Measurements from ENCODE around the gene MPZL2. TPM values are rescaled to one million over a fixed set of nuclear protein-coding genes. Genes with fewer than 3 reads are reported as not detected.

The MPZL2 gene
- total RNA-seq, 1 experiment from 2014 or later: 30.4 TPM

DNA sequence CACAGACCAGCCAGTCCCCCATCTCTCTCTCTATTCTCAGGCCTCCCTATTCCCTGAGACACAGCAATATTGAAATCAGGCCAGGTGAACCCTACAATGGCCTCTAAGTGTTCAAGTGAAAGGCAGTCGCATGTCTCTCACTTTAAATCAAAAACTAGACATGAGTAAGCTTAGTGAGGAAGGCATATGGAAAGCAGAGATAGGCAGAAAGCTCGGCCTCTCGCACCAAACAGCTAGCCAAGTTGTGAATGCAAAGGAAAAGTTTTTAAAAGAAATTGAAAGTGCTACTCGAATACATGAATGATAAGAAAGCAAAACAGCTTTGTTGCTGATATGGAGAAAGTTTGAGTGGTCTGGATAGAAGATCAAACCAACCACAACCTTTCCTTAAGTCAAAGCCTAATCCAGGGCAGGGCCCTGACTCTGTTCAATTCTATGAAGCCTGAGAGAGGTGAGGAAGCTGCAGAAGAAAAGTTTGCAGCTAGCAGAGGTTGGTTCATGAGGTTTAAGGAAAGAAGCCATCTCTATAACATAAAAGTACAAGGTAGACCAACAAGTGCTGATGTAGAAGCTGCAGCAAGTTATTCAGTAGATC, 19.8 kb upstream of the MPZL2 start:
- DNase-seq (ENCODE audit: low spot score): no peak

DNA sequence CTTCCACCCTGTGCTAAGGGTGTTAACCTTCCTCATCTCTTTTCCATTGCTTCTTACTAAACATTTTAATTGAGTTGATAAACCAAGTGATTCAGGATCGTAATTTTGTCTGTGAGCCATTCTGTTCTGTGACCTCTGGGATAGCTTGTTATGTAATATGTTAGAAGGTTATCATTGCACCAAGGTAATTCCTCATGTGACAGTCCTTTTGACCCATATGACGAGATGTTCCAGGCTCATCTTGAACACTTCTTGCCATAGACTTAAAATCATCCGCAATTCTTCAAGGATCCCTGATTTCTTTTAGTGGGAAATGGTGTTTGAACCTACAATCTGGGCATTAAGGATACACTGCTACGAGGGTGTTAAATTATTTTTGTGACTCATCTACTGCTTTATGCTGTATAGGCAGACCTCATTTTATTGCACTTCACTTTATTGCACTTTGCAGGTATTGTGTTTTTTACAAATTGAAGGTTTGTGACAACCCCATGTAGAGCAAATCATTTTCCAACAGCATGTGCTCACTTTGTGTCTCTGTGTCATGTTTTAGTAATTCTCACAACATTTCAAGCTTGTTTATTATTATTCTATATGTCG, 19.0 kb upstream of the MPZL2 start:
- no peak for DNase-seq (ENCODE audit: low spot score)

GRCh38 chr11:118282606-118283005, 18.5 kb upstream of the MPZL2 start:
- no peak for DNase-seq (ENCODE audit: low spot score)

- no peak for DNase-seq (ENCODE audit: low spot score)
These were observed 17.2 kb upstream of the MPZL2 start for GRCh38 chr11:118281284-118281683.

DNA sequence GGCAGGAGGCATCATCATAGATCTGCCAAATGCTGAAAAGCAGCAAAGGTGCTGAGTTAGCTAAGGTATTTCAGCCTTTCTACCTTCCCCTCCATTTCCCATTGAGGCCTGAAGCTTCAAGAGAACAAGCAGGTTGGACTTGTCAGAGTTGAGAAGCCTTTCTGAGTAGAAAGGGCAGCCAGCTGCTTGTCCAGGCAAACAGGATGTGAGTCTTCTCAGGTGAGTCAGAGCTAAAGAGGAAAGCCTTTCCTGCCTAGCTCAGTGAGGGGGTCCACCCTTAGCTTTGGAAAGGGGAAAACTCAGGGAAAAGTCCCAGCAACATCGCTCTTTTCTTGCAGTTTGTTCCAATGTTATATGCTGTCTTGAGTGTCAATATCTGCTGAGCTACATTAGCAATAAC, 13.2 kb upstream of the MPZL2 start:
- DNase-seq (ENCODE audit: low spot score): peak; percentile 80

GRCh38 chr11:118276422-118276821, 12.3 kb upstream of the MPZL2 start:
- DNase-seq (ENCODE audit: low spot score): no peak

GRCh38 chr11:118275176-118275575, 11.1 kb upstream of the MPZL2 start:
- no peak for DNase-seq (ENCODE audit: low spot score)

GRCh38 chr11:118274186-118274585, 10.1 kb upstream of the MPZL2 start:
- DNase-seq (ENCODE audit: low spot score): peak; percentile 39

GRCh38 chr11:118272001-118272400, 7.9 kb upstream of the MPZL2 start:
- no peak for DNase-seq (ENCODE audit: low spot score)

DNA sequence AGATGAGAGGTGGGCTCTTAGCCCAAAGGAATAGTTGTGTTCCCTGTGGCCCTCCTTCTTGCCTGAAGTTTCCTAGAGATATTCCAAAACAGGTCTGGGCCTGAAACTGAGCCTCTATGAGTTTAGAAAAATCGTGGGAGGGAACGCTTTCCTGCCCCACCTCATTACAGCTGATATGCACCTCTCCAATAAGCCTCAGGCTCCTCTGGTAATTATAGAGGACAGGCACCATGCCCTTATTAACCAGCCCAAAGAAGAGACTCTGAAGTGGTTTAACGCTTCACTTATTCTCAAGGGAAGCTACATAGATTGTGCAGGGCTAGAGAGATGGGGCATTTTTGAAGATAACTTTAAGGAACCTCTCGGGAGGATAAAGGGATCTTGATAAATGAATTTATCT, 3.4 kb upstream of the MPZL2 start:
- DNase-seq (ENCODE audit: low spot score): no peak

DNA sequence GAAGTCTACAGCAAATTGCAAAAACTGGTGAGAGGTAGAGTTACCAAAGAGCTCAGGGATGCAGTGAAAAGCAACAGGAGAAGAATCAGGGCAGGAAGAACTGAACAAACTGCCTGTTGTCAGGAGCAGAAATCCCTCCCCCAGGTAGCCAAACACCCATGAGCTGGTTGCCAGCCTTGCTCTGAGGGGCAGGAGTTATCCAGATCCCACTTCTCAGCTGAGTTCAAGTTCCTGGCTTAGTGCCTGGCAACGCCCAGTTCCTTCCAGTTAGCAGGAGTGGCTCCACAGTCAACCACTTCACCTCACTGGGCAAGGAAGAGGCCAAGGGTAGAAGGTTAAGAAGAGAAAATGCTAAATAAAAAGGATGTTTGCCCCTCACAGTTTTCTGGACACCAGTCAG, 1.9 kb upstream of the MPZL2 start:
- peak; percentile 48 for DNase-seq (ENCODE audit: low spot score)

DNA sequence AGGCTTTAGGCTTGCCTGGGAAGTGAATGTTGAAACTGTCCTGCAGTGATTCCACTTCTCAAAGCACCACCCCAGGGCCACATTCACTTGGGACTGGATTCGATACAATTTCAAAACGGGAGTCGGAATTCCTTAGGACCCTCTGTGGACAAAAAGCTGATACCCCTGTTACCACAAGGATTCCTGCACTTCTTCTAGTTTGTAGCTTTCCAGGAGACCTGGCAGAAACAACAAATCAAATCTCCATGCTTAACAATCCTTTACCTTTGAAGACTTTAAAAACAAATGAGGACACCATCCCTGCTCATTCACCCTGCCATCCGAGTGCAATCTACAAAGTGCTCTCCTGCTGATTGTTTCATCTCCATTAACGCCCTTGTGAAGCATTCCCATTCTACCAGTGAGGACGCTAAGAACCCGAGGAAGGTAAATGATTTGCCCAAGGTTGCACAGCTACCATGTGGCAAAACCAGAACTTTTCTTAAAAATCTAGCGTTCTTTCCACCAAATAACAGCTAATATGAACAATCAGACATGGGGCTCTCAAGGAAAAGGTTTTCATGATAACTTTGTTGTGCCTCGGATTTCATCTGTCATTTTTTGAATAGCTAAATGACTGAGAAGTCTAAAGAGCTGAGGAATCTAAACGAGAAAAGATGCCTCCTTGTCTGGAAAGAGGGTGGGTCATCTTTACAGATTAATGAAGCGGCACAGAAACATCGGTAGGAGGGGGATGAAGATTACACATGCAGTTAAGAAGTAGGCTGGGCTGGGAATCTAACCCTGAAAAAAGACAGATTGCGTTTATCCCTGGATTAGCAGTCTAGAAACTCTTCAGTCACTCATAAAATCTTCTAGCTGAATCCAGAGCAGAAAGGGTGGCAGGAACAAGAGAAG, 720 bp upstream of the MPZL2 start:
- DNase-seq (ENCODE audit: low spot score): peak; percentile 71

- DNase-seq (ENCODE audit: low spot score): no peak
These were observed 985 bp downstream of the MPZL2 start for GRCh38 chr11:118263112-118263511.

- DNase-seq (ENCODE audit: low spot score): no peak
These were observed 3.7 kb downstream of the MPZL2 start for GRCh38 chr11:118260353-118260752.

GRCh38 chr11:118259138-118259537, 5.0 kb downstream of the MPZL2 start:
- DNase-seq (ENCODE audit: low spot score): no peak

DNA sequence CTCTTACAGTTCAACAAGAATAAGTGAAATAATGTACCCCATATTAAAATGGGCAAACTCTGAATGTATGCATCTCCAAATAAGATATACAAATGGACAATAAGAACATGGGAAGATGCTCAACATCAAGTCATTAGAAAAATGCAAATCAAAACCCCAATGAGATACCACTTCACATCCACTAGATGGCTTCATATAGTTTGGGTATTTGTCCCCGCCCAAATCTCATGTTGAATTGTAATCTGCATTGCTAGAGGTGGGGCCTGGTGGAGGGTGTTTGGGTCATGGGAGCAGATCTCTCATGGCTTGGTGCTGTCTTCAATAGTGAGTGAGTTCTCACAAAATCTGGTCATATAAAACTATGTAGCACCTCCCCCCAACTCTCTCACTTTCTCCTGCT, 5.7 kb downstream of the MPZL2 start:
- no peak for DNase-seq (ENCODE audit: low spot score)

DNA sequence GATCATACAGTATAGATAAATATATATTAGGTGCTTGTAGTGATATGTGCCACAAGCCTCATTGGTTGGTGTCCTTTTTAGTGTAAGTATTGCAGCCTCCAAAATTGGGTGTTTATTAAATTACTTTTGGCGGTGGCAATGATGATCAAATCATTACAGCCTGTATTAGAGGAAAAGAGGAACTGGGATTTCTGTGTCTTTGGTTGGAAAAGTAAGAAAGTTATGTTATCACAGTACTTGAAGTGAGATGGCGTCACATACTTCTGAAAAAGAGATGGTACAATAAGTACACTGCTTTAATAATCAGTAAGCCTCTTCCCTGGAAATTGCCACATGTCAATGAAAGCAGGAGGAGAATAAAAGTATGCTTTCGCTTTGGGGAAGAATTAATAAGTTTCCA, 11.4 kb downstream of the MPZL2 start:
- no peak for DNase-seq (ENCODE audit: low spot score)

GRCh38 chr11:118251858-118252652, 12.0 kb downstream of the MPZL2 start, which contains the start of gene MPZL3:
Gene MPZL3 (minus strand): TSS chr11:118252365. CDS start chr11:118252294, 71 bp downstream.
- DNase-seq (ENCODE audit: low spot score): peak; percentile 100

DNA sequence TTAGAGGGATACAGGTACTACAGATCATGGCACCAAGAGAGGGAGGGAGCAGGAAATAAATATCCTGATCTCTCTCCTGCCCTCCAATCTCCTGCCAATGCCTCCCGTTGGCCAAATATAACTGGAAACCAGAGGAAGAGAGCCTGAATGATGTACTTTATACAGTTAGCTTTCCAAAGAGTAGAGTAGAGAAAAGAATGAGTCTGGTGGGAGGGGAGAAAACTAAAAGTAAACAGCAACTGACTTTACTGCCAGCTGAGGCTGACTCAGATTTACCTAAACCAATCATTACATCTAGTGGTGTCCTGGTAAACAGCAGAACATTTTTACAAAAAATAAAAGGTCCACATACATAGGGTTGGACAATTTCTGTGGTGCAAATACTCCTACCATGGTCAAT, 17.1 kb downstream of the MPZL2 start:
- DNase-seq (ENCODE audit: low spot score): peak; percentile 57

DNA sequence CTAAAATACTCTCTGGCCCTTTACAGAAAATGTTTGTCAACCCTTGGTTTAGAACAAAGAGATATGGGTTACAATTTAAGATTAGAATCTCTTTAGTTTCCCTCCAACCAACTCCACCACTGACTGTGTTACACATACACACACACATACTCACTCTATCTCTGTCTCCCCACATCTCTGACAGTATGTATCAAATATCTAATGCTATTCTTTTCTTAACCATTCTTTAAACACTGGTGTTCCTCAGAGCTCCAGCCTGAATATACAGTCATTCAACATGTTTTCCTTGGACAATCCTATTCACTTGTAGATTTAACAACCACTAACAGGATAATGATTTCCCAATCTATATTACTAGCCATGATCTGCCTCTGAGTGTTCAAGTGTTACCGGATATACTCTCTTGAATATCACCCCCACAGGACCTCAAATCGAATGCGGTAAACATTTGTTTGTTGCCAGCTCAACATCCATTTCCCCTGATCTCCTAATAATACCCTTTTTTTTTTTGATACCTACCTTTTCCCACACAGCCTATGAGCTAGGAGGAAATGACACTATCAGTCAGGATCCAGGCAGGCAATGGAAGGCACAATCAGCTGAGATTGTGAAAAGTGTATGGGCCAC, 18.0 kb downstream of the MPZL2 start:
- DNase-seq (ENCODE audit: low spot score): no peak

- DNase-seq (ENCODE audit: low spot score): no peak
These were observed 19.9 kb downstream of the MPZL2 start for GRCh38 chr11:118243993-118244762.

All from HT-29 (cell line).